ENCODE results near the gene PGAP1.

- TF ChIP-seq YY1 (IDR thresholded peaks at IDR 0.05; ENCODE audit: insufficient read depth, insufficient read length) (no peak), SUZ12 (IDR thresholded peaks at IDR 0.05; ENCODE audit: extremely low read depth, insufficient read depth, insufficient read length) (no peak), ZNF274 (IDR thresholded peaks at IDR 0.05; ENCODE audit: low read depth, low read length) (no peak)
Observed at GRCh38 chr2:196804381-196804780, 122.1 kb downstream of the PGAP1 start.
